ENCODE results near the gene CCDC12.

Gene CCDC12

DNA sequence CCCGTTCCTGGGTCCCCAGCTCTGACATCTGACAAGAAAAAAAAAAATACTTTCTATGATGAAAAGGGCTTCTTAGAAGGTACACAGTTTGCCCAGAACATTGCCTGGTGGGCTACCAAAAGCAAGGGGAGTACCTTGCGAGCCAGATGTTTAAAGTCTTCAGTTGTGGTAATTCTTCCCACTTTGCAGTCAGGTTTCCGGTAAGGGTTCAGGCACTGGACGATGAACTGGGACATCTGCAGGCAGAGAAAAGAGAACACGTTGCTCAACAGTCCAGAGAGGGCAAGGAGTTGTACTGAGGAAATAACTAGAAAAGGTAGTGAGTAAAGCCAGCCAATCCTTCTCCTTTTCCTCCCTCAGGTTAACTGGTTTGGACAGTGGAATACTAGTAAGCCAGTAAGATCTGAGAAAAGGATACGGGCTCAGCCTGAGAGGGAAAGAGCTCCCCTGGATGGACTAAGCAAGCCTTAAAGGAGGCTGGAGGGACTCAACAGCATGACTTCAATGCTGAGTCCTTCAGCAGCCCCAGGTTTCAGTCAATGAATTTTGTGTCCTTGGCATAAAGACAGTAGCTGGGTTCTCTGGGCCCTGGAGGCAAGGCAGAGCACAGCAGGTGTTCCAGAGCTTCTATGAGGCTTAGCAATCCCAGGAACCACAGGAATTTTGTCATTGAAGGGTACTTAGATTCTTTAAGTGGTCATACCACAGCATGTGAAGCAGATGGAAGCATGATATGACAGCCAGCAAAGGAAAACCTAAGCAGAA, 41.1 kb upstream of the CCDC12 start:
- no peak for DNase-seq (ENCODE audit: low read depth)
- no peak overlapping the region for H3K4me3 ChIP-seq (ENCODE audit: low read length)
- TF ChIP-seq, protein P1, sequence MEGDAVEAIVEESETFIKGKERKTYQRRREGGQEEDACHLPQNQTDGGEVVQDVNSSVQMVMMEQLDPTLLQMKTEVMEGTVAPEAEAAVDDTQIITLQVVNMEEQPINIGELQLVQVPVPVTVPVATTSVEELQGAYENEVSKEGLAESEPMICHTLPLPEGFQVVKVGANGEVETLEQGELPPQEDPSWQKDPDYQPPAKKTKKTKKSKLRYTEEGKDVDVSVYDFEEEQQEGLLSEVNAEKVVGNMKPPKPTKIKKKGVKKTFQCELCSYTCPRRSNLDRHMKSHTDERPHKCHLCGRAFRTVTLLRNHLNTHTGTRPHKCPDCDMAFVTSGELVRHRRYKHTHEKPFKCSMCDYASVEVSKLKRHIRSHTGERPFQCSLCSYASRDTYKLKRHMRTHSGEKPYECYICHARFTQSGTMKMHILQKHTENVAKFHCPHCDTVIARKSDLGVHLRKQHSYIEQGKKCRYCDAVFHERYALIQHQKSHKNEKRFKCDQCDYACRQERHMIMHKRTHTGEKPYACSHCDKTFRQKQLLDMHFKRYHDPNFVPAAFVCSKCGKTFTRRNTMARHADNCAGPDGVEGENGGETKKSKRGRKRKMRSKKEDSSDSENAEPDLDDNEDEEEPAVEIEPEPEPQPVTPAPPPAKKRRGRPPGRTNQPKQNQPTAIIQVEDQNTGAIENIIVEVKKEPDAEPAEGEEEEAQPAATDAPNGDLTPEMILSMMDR (IDR thresholded peaks at IDR 0.05; ENCODE audit: insufficient read depth, low read depth, low read length, missing control alignments): no peak

DNA sequence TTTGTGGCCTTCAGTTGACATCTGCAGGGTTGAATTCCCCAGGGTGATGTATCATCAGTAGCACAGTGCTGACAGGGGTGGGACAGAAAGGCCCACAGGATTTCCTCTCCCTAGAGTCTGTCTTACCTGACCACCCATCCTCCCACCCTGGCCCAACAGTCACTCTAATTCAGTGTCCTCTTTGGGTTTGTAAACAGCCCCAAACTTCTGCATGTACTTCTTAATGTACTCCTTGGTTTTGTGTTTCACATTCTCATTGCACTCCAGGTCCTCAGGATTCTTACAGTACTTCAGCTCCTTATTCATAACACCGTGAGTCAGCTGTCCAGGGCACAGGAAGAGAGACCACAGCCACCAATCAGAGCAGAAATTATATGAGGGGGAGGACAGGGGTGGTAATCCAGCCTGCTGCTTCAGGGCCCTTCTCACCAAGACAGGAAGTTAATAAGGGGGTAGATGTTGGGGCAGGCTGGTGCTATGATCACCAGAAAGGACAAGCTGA, 40.4 kb upstream of the CCDC12 start:
- peak; percentile 77 for DNase-seq (ENCODE audit: low read depth)
- H3K4me3 ChIP-seq (ENCODE audit: low read length): no peak overlapping the region
- TF ChIP-seq, protein P1 (IDR thresholded peaks at IDR 0.05; ENCODE audit: insufficient read depth, low read depth, low read length, missing control alignments): no peak

GRCh38 chr3:47016086-47016933, 39.8 kb upstream of the CCDC12 start:
- TF ChIP-seq, protein P1 (IDR thresholded peaks at IDR 0.05; ENCODE audit: insufficient read depth, low read depth, low read length, missing control alignments): no peak
- H3K4me3 ChIP-seq (ENCODE audit: low read length): no peak overlapping the region
- no peak for DNase-seq (ENCODE audit: low read depth)

DNA sequence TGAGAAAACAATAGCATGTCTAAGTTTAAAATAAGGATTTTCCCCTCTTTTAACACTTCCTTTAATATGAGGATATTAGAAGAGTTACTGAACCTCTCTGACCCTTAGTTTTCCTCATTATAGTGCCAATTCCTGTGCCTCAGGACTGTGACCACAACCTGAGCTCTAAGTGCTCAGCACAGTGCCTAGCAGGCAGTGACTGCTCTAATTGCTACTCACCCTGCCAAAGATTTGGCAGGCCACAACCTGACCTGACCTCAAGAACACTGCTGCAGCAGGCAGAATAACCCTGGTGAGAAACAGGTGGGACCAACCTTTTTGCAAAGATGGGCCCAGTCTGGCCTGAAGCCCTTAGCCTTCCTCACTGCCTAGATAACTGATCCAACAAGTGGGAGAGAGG, 38.6 kb upstream of the CCDC12 start:
- H3K4me3 ChIP-seq (ENCODE audit: low read length): no peak overlapping the region
- no peak for DNase-seq (ENCODE audit: low read depth)
- TF ChIP-seq, protein P1 (IDR thresholded peaks at IDR 0.05; ENCODE audit: insufficient read depth, low read depth, low read length, missing control alignments): no peak

- no peak for DNase-seq (ENCODE audit: low read depth)
- TF ChIP-seq, protein P1 (IDR thresholded peaks at IDR 0.05; ENCODE audit: insufficient read depth, low read depth, low read length, missing control alignments): no peak
- H3K4me3 ChIP-seq (ENCODE audit: low read length): no peak overlapping the region
Observed at GRCh38 chr3:47014036-47014435, 37.5 kb upstream of the CCDC12 start.

- TF ChIP-seq, protein P1 (IDR thresholded peaks at IDR 0.05; ENCODE audit: insufficient read depth, low read depth, low read length, missing control alignments): no peak
- no peak overlapping the region for H3K4me3 ChIP-seq (ENCODE audit: low read length)
Observed at GRCh38 chr3:47013231-47013630, 36.7 kb upstream of the CCDC12 start.

More at GRCh38 chr3:47013231-47013630, 36.7 kb upstream of the CCDC12 start:
- DNase-seq (ENCODE audit: low read depth): no peak
